ENCODE data around the gene KIAA1755.

KIAA1755 gene

GRCh38 chr20:38164624-38165088 lies 95.9 kb downstream of the KIAA1755 start:
- DNase-seq = no peak

- DNase-seq = no peak
These were observed 96.5 kb downstream of the KIAA1755 start for GRCh38 chr20:38164069-38164468.

GRCh38 chr20:38162878-38163875 lies 97.4 kb downstream of the KIAA1755 start:
- no peak for DNase-seq

- DNase-seq = no peak
These were observed 98.4 kb downstream of the KIAA1755 start for GRCh38 chr20:38162149-38162548.

- DNase-seq = no peak
These were observed 99.1 kb downstream of the KIAA1755 start for GRCh38 chr20:38161412-38161774.

Measured in effector CD8-positive, alpha-beta T cell (primary cell).